OCI-LY7 (cell line): ENCODE results near the gene ARHGAP42.

ENCODE experiments used
- CTCF ChIP-seq: fragments of 200-600 bp; sonication (generic); conservative IDR thresholded peaks from 2 replicates; pipeline ENCODE4 v1.5.1; 2014; ENCODE audit warnings: mild to moderate bottlenecking, antibody characterized with exemption, low read length, moderate library complexity, mixed read lengths
- EZH2phosphoT487 ChIP-seq: fragments of 200-600 bp; sonication (generic); IDR thresholded peaks from 2 replicates; pipeline ENCODE4 v1.6.1; 2018; ENCODE audit warnings: low read depth, borderline replicate concordance, mild to moderate bottlenecking, mixed run types, antibody characterized with exemption, low read length, moderate library complexity, mixed read lengths

DNA sequence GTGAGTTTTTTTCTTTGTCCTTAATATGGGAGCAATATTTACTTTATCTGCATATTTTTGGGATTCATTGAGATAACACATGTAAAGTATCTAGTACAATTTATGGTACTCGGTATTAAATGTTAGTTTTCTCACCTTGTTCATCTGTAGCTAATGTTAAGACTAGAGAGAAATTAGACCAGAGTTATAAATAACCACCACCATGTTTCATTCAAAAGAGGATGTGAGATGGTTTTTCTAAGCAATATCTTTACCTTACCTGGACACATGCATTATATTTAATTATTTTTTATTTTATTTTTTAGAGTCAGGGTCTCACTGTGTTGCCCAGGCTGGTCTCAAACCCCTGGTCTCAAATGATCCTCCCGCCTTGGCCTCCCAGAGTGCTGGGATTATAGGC lies 18.4 kb downstream of the ARHGAP42 start:
- no peak for TF ChIP-seq CTCF
- TF ChIP-seq EZH2phosphoT487, result no peak
